ENCODE results near the gene AGPAT4. TPM values are rescaled to one million over a fixed set of nuclear protein-coding genes. Genes with fewer than 3 reads are reported as not detected.

Gene AGPAT4
- total RNA-seq, 2 donors from 2014 or later: 61.0 to 61.1 TPM

- no peaks in the 10 kb centered on the region for H3K27me3 Mint-ChIP-seq (ENCODE audit: insufficient read depth)
- H3K9ac ChIP-seq (ENCODE audit: extremely low read depth, low read length, poor library complexity, severe bottlenecking): no peak overlapping the region
- peaks cover 68% of the 10 kb centered on the region for H3K36me3 Mint-ChIP-seq (ENCODE audit: low read depth)
- H3K27ac Mint-ChIP-seq: peak overlapping the region; percentile 13
- no peak overlapping the region for H3K4me3 Mint-ChIP-seq
- no peak for DNase-seq
- no peaks in the 10 kb centered on the region for H3K9me3 Mint-ChIP-seq
- 90 to 100% methylated on average over 5 to 9 of the region's 9 CpGs for WGBS, 2 experiments (ENCODE audit: insufficient coverage in 1 of 2, insufficient read length in 1 of 2)
- no peaks in the 10 kb centered on the region for H3K27me3 ChIP-seq (ENCODE audit: control insufficient read depth, insufficient read depth, low read length, poor library complexity, severe bottlenecking)
- peaks cover 70% of the 10 kb centered on the region for H3K36me3 ChIP-seq (ENCODE audit: control insufficient read depth, insufficient read depth, low read length)
- no peak overlapping the region for H3K4me3 ChIP-seq (ENCODE audit: low read length)
- H3K9me3 ChIP-seq (ENCODE audit: control insufficient read depth, low read length): peaks cover under 1% of the 10 kb centered on the region
- TF ChIP-seq CTCF (conservative IDR thresholded peaks at IDR 0.05): no peak
- H3K27ac ChIP-seq (ENCODE audit: low read depth, low read length): no peak overlapping the region
- H3K4me1 ChIP-seq (ENCODE audit: control insufficient read depth, insufficient read depth, low read length): peaks cover 11% of the 10 kb centered on the region
- H3K4me1 Mint-ChIP-seq: peaks cover 17% of the 10 kb centered on the region
These were observed 109.7 kb downstream of the AGPAT4 start for GRCh38 chr6:161164182-161164625.

GRCh38 chr6:161163466-161164181 is 110.2 kb downstream of the AGPAT4 start:
- H3K27me3 Mint-ChIP-seq (ENCODE audit: insufficient read depth): no peaks in the 10 kb centered on the region
- H3K9ac ChIP-seq (ENCODE audit: extremely low read depth, low read length, poor library complexity, severe bottlenecking): no peak overlapping the region
- peaks cover 6% of the 10 kb centered on the region for H3K9me3 ChIP-seq (ENCODE audit: control insufficient read depth, low read length)
- peaks cover 76% of the 10 kb centered on the region for H3K36me3 ChIP-seq (ENCODE audit: control insufficient read depth, insufficient read depth, low read length)
- H3K4me1 ChIP-seq (ENCODE audit: control insufficient read depth, insufficient read depth, low read length): peaks cover 9% of the 10 kb centered on the region
- no peak for TF ChIP-seq CTCF (conservative IDR thresholded peaks at IDR 0.05)
- H3K4me3 ChIP-seq (ENCODE audit: low read length): no peak overlapping the region
- H3K27me3 ChIP-seq (ENCODE audit: control insufficient read depth, insufficient read depth, low read length, poor library complexity, severe bottlenecking): no peaks in the 10 kb centered on the region
- H3K4me1 Mint-ChIP-seq: peaks cover 12% of the 10 kb centered on the region
- no peak overlapping the region for H3K4me3 Mint-ChIP-seq
- DNase-seq: peak; percentile 60
- no peak overlapping the region for H3K27ac ChIP-seq (ENCODE audit: low read depth, low read length)
- H3K9me3 Mint-ChIP-seq: no peaks in the 10 kb centered on the region
- WGBS, 2 experiments (ENCODE audit: insufficient coverage in 1 of 2, insufficient read length in 1 of 2): 92 to 95% methylated on average over 9 to 13 of the region's 13 CpGs
- no peak overlapping the region for H3K27ac Mint-ChIP-seq
- H3K36me3 Mint-ChIP-seq (ENCODE audit: low read depth): peaks cover 72% of the 10 kb centered on the region

GRCh38 chr6:161162722-161163121 is 111.1 kb downstream of the AGPAT4 start:
- H3K27me3 Mint-ChIP-seq (ENCODE audit: insufficient read depth): no peaks in the 10 kb centered on the region
- no peak overlapping the region for H3K4me3 Mint-ChIP-seq
- Histone ChIP-seq H3K4me1 (ENCODE audit: control insufficient read depth, insufficient read depth, low read length) (peaks cover 2% of the 10 kb centered on the region), H3K9ac (ENCODE audit: extremely low read depth, low read length, poor library complexity, severe bottlenecking) (no peak overlapping the region), H3K27me3 (ENCODE audit: control insufficient read depth, insufficient read depth, low read length, poor library complexity, severe bottlenecking) (no peaks in the 10 kb centered on the region), H3K4me3 (ENCODE audit: low read length) (no peak overlapping the region), H3K27ac (ENCODE audit: low read depth, low read length) (no peak overlapping the region), H3K36me3 (ENCODE audit: control insufficient read depth, insufficient read depth, low read length) (peaks cover 85% of the 10 kb centered on the region), H3K9me3 (ENCODE audit: control insufficient read depth, low read length) (peaks cover 15% of the 10 kb centered on the region)
- WGBS, 2 experiments (ENCODE audit: insufficient coverage in 1 of 2, insufficient read length in 1 of 2): 90 to 92% methylated on average over 9 of the region's 9 CpGs
- DNase-seq: no peak
- no peak for TF ChIP-seq CTCF (conservative IDR thresholded peaks at IDR 0.05)
- H3K9me3 Mint-ChIP-seq: peaks cover 7% of the 10 kb centered on the region
- H3K4me1 Mint-ChIP-seq: peaks cover 3% of the 10 kb centered on the region
- H3K36me3 Mint-ChIP-seq (ENCODE audit: low read depth): peaks cover 81% of the 10 kb centered on the region
- H3K27ac Mint-ChIP-seq: no peak overlapping the region
